ENCODE measurements around the gene ADAMTS15. TPM values are rescaled to one million over a fixed set of nuclear protein-coding genes. Genes with fewer than 3 reads are reported as not detected.

Gene ADAMTS15
- total and polyA plus RNA-seq, 4 donors: 1.9 to 16.0 (median 6.3) TPM

DNA sequence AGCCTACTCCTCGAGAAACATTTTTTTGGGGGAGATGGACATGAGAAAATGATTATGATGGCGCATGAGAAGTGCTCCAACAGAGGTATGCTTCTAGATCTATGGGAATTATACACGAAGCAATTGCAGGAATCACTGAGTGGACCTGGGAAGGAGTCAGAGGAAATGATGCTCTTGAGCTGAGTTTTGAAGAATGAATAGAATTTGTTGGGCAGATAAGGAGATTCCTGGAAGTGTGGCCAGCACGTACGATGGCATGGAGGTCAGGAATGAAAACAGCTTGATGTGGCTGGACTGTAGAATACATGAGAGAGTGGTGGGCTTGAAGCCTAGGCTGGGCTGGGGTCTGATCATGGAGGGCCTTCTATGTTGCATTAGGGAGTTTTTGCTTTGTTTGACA lies 31.7 kb downstream of the ADAMTS15 start:
- peaks cover 0 to 7% of the 10 kb centered on the region in 2 donors for H3K4me1 ChIP-seq (ENCODE audit: control insufficient read depth in 1 of 2, insufficient read depth in 2 of 2, low read length in 2 of 2)
- intact Hi-C loops (cut with DNase I): no loop called here
- H3K27me3 ChIP-seq (ENCODE audit: control insufficient read depth in 1 of 2, insufficient read depth in 2 of 2, low read length in 1 of 2): no peaks in the 10 kb centered on the region
- H3K9me3 ChIP-seq (ENCODE audit: control insufficient read depth, low read length): no peaks in the 10 kb centered on the region
- DNase-seq: no peak
- H3K36me3 ChIP-seq (ENCODE audit: control insufficient read depth in 1 of 2, insufficient read depth in 2 of 2, low read length in 1 of 2): no peaks in the 10 kb centered on the region
- peak overlapping the region; percentile 68 to 69 for H3K27ac ChIP-seq (ENCODE audit: low read depth in 1 of 2, low read length in 2 of 2)
- no peak overlapping the region for H3K4me3 ChIP-seq (ENCODE audit: low read length in 2 of 2)
- WGBS, 2 donors: 29 to 40% methylated on average over 5 of the region's 5 CpGs
- ATAC-seq (ENCODE audit: low FRiP score): no peak

DNA sequence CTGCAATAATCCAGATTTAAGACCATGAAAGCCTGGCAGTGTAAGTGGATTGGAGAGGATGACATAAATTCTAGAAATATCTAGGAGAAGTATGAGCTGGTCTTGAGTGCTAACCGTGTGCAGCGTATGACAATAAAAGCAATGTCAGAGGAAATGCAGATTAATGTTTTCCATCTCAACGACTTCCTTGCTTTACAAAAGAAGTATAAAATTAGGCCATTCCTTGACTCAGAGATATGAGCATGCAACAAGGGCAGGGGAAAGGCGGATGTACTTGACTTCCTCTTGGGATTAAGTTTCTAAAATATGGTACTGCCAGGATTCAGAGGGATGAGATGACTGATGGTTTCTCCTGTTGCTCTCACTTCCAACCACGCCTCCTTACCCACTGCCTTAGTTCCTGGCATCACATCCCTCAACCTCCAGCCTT lies 32.3 kb downstream of the ADAMTS15 start:
- peaks cover 0 to 7% of the 10 kb centered on the region in 2 donors for H3K4me1 ChIP-seq (ENCODE audit: control insufficient read depth in 1 of 2, insufficient read depth in 2 of 2, low read length in 2 of 2)
- ATAC-seq (ENCODE audit: low FRiP score): no peak
- no peak overlapping the region for H3K4me3 ChIP-seq (ENCODE audit: low read length in 2 of 2)
- no peak for DNase-seq
- no peaks in the 10 kb centered on the region for H3K36me3 ChIP-seq (ENCODE audit: control insufficient read depth in 1 of 2, insufficient read depth in 2 of 2, low read length in 1 of 2)
- H3K9me3 ChIP-seq (ENCODE audit: control insufficient read depth, low read length): no peaks in the 10 kb centered on the region
- WGBS, 2 donors: 27 to 29% methylated on average over 5 of the region's 5 CpGs
- intact Hi-C loops (cut with DNase I): no loop called here
- H3K27me3 ChIP-seq (ENCODE audit: control insufficient read depth in 1 of 2, insufficient read depth in 2 of 2, low read length in 1 of 2): no peaks in the 10 kb centered on the region
- peak overlapping the region; percentile 68 to 69 for H3K27ac ChIP-seq (ENCODE audit: low read depth in 1 of 2, low read length in 2 of 2)

DNA sequence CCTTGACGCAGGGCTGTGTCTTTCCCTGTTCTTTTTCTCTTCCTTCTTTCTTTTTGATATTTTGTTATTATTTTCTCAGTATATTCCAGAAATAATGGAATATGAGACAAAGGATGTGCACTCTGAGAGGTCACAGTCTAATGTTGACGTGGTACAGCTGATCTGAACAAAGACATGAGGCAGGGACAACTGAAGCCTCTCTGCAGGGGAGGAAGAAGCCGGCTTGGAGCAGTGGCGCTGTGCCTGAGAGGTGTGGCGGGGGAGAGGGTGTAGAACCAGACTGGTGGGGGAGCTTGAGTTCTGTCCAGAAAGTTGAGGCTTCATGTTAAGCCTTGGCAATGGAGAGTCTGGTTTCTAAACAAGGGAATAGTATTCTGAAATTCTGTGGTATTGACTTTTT lies 34.7 kb downstream of the ADAMTS15 start:
- H3K4me3 ChIP-seq (ENCODE audit: low read length in 2 of 2): no peak overlapping the region
- no peaks in the 10 kb centered on the region for H3K9me3 ChIP-seq (ENCODE audit: control insufficient read depth, low read length)
- H3K4me1 ChIP-seq (ENCODE audit: control insufficient read depth in 1 of 2, insufficient read depth in 2 of 2, low read length in 2 of 2): peaks cover 0 to 7% of the 10 kb centered on the region in 2 donors
- ATAC-seq (ENCODE audit: low FRiP score): no peak
- H3K27ac ChIP-seq (ENCODE audit: low read depth in 1 of 2, low read length in 2 of 2): no peak overlapping the region
- WGBS, 2 donors: 92 to 93% methylated on average over 5 of the region's 5 CpGs
- DNase-seq: no peak
- no peaks in the 10 kb centered on the region for H3K27me3 ChIP-seq (ENCODE audit: control insufficient read depth in 1 of 2, insufficient read depth in 2 of 2, low read length in 1 of 2)
- intact Hi-C loops (cut with DNase I): no loop called here
- H3K36me3 ChIP-seq (ENCODE audit: control insufficient read depth in 1 of 2, insufficient read depth in 2 of 2, low read length in 1 of 2): no peaks in the 10 kb centered on the region

DNA sequence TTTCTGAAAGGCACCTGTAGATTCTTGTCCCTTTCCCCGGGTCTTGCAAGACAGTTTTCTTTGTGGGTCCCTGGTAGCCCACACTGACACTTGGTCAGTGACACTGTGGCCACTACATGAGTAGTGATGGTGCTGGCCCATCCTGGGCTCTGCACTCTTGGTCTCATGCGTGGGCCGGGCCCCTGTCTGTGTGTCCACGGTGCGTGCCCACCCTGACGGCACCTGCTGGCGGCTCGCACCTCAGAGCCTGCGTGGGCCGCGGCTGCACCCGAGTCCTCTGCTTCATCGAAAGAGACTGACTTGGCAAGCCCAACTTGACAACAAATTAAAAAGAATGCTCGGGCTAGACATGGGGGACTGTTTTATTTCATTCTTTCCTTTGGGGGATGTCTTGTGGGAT lies 37.5 kb downstream of the ADAMTS15 start:
- DNase-seq (no peak), ATAC-seq (ENCODE audit: low FRiP score) (no peak)
- Histone ChIP-seq H3K4me3 (ENCODE audit: low read length in 2 of 2) (no peak overlapping the region), H3K36me3 (ENCODE audit: control insufficient read depth in 1 of 2, insufficient read depth in 2 of 2, low read length in 1 of 2) (no peaks in the 10 kb centered on the region), H3K9me3 (ENCODE audit: control insufficient read depth, low read length) (no peaks in the 10 kb centered on the region), H3K27me3 (ENCODE audit: control insufficient read depth in 1 of 2, insufficient read depth in 2 of 2, low read length in 1 of 2) (no peaks in the 10 kb centered on the region), H3K27ac (ENCODE audit: low read depth in 1 of 2, low read length in 2 of 2) (no peak overlapping the region), H3K4me1 (ENCODE audit: control insufficient read depth in 1 of 2, insufficient read depth in 2 of 2, low read length in 2 of 2) (peaks cover 0 to 1% of the 10 kb centered on the region in 2 donors)
- intact Hi-C loops (cut with DNase I): no loop called here
- WGBS, 2 donors: 93 to 95% methylated on average over 14 of the region's 14 CpGs

DNA sequence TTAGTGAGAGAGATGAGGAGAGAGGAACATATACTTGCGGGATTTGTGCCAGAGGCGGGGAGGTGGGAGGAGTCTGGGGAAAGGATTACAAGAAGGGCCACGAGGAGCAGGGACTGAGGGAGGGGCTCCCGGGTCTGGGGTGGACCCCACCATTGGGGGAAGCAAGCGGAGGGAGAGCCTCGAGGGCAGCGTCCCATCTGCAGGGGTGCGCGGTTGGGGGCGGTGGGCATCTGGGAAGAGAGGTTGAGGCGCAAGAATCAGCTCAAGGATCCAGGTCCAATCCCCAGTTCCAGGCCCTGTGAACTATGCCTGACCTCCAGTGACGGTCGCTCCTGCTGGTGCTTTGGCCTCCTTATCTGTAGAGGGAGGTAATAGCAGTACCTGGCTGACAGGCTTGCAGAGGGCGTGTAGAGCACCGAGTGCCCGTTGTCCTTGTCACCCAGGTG lies 38.0 kb downstream of the ADAMTS15 start:
- H3K4me3 ChIP-seq (ENCODE audit: low read length in 2 of 2): no peak overlapping the region
- 87 to 91% methylated on average over 16 of the region's 16 CpGs for WGBS, 2 donors
- no peaks in the 10 kb centered on the region for H3K27me3 ChIP-seq (ENCODE audit: control insufficient read depth in 1 of 2, insufficient read depth in 2 of 2, low read length in 1 of 2)
- no peak for ATAC-seq (ENCODE audit: low FRiP score)
- peaks cover 0 to 1% of the 10 kb centered on the region in 2 donors for H3K4me1 ChIP-seq (ENCODE audit: control insufficient read depth in 1 of 2, insufficient read depth in 2 of 2, low read length in 2 of 2)
- no peaks in the 10 kb centered on the region for H3K9me3 ChIP-seq (ENCODE audit: control insufficient read depth, low read length)
- no peak overlapping the region for H3K27ac ChIP-seq (ENCODE audit: low read depth in 1 of 2, low read length in 2 of 2)
- H3K36me3 ChIP-seq (ENCODE audit: control insufficient read depth in 1 of 2, insufficient read depth in 2 of 2, low read length in 1 of 2): no peaks in the 10 kb centered on the region
- DNase-seq: no peak
- intact Hi-C loops (cut with DNase I): no loop called here

- Histone ChIP-seq H3K4me3 (ENCODE audit: low read length in 2 of 2) (no peak overlapping the region), H3K27ac (ENCODE audit: low read depth in 1 of 2, low read length in 2 of 2) (no peak overlapping the region), H3K36me3 (ENCODE audit: control insufficient read depth in 1 of 2, insufficient read depth in 2 of 2, low read length in 1 of 2) (no peaks in the 10 kb centered on the region), H3K9me3 (ENCODE audit: control insufficient read depth, low read length) (no peaks in the 10 kb centered on the region), H3K4me1 (ENCODE audit: control insufficient read depth in 1 of 2, insufficient read depth in 2 of 2, low read length in 2 of 2) (peaks cover 0 to 1% of the 10 kb centered on the region in 2 donors), H3K27me3 (ENCODE audit: control insufficient read depth in 1 of 2, insufficient read depth in 2 of 2, low read length in 1 of 2) (no peaks in the 10 kb centered on the region)
- WGBS, 2 donors: 70 to 78% methylated on average over 28 of the region's 28 CpGs
- peak; percentile 48 for ATAC-seq (ENCODE audit: low FRiP score)
- intact Hi-C loops (cut with DNase I): no loop called here
- DNase-seq: no peak
These were observed 38.8 kb downstream of the ADAMTS15 start for GRCh38 chr11:130486987-130487923.

- peak overlapping the region; percentile 88 to 94 for H3K27ac ChIP-seq (ENCODE audit: low read depth in 1 of 2, low read length in 2 of 2)
- H3K9me3 ChIP-seq (ENCODE audit: control insufficient read depth, low read length): no peaks in the 10 kb centered on the region
- peak; percentile 64 for ATAC-seq (ENCODE audit: low FRiP score)
- WGBS, 2 donors: 34 to 39% methylated on average over 13 of the region's 13 CpGs
- intact Hi-C loops (cut with DNase I): no loop called here
- no peaks in the 10 kb centered on the region for H3K27me3 ChIP-seq (ENCODE audit: control insufficient read depth in 1 of 2, insufficient read depth in 2 of 2, low read length in 1 of 2)
- H3K4me1 ChIP-seq (ENCODE audit: control insufficient read depth in 1 of 2, insufficient read depth in 2 of 2, low read length in 2 of 2): peaks cover 0 to 1% of the 10 kb centered on the region in 2 donors
- no peaks in the 10 kb centered on the region for H3K36me3 ChIP-seq (ENCODE audit: control insufficient read depth in 1 of 2, insufficient read depth in 2 of 2, low read length in 1 of 2)
- no peak overlapping the region for H3K4me3 ChIP-seq (ENCODE audit: low read length in 2 of 2)
- DNase-seq: no peak
These were observed 39.7 kb downstream of the ADAMTS15 start for GRCh38 chr11:130487924-130488815.

GRCh38 chr11:130488848-130489584 lies 40.6 kb downstream of the ADAMTS15 start:
- Histone ChIP-seq H3K9me3 (ENCODE audit: control insufficient read depth, low read length) (no peaks in the 10 kb centered on the region), H3K4me1 (ENCODE audit: control insufficient read depth in 1 of 2, insufficient read depth in 2 of 2, low read length in 2 of 2) (peaks cover 0 to 1% of the 10 kb centered on the region in 2 donors), H3K27ac (ENCODE audit: low read depth in 1 of 2, low read length in 2 of 2) (peak overlapping the region; percentile 88 to 94), H3K27me3 (ENCODE audit: control insufficient read depth in 1 of 2, insufficient read depth in 2 of 2, low read length in 1 of 2) (no peaks in the 10 kb centered on the region), H3K4me3 (ENCODE audit: low read length in 2 of 2) (no peak overlapping the region), H3K36me3 (ENCODE audit: control insufficient read depth in 1 of 2, insufficient read depth in 2 of 2, low read length in 1 of 2) (no peaks in the 10 kb centered on the region)
- ATAC-seq (ENCODE audit: low FRiP score): no peak
- WGBS, 2 donors: 56 to 57% methylated on average over 5 of the region's 5 CpGs
- DNase-seq: no peak
- intact Hi-C loops (cut with DNase I): no loop called here

Data from aorta (tissue), 5 donors.